ENCODE measurements around the gene UBE2D1.

DNA sequence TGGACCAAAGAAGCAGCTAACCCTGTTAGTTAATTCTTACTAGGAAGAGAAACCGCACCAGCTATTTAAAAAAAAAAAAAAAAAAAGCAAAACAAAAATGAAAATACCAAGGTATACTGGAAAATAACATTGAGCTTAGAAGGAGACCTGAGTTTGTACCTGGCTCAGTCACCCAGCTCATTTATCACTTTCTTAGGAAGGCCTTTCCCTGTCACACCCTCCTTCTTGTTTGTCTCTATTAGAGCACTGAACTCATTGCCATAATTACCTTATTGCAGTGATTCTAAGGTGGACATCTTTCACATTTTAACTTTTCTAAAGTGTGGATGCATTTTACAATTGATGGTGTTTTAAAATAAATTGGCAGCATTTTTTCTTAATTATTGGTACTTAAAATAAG is 24.1 kb downstream of the UBE2D1 start:
- no peak for TF ChIP-seq EZH2 (IDR thresholded peaks at IDR 0.05; ENCODE audit: low read depth, low read length, severe bottlenecking)
- no peak for TF ChIP-seq SIN3A (conservative IDR thresholded peaks at IDR 0.05 in 1 of 2, IDR thresholded peaks at IDR 0.05 in 1 of 2; ENCODE audit: low read depth in 1 of 2, low read length in 2 of 2)
- TF ChIP-seq CBX8 (IDR thresholded peaks at IDR 0.05; ENCODE audit: borderline replicate concordance, low read depth, low read length) = no peak
- TF ChIP-seq TCF12 (IDR thresholded peaks at IDR 0.05; ENCODE audit: low read depth, low read length) = no peak
- TF ChIP-seq, protein P1, sequence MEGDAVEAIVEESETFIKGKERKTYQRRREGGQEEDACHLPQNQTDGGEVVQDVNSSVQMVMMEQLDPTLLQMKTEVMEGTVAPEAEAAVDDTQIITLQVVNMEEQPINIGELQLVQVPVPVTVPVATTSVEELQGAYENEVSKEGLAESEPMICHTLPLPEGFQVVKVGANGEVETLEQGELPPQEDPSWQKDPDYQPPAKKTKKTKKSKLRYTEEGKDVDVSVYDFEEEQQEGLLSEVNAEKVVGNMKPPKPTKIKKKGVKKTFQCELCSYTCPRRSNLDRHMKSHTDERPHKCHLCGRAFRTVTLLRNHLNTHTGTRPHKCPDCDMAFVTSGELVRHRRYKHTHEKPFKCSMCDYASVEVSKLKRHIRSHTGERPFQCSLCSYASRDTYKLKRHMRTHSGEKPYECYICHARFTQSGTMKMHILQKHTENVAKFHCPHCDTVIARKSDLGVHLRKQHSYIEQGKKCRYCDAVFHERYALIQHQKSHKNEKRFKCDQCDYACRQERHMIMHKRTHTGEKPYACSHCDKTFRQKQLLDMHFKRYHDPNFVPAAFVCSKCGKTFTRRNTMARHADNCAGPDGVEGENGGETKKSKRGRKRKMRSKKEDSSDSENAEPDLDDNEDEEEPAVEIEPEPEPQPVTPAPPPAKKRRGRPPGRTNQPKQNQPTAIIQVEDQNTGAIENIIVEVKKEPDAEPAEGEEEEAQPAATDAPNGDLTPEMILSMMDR (IDR thresholded peaks at IDR 0.05; ENCODE audit: control extremely low read depth in 1 of 3, insufficient read depth in 1 of 3, low read depth in 1 of 3, low read length in 3 of 3) = no peak
- no peak for TF ChIP-seq POLR2AphosphoS5 (IDR thresholded peaks at IDR 0.05; ENCODE audit: low read depth, low read length)
- no peak for TF ChIP-seq SP1 (IDR thresholded peaks at IDR 0.05; ENCODE audit: low read depth, low read length)
- TF ChIP-seq, protein P2, sequence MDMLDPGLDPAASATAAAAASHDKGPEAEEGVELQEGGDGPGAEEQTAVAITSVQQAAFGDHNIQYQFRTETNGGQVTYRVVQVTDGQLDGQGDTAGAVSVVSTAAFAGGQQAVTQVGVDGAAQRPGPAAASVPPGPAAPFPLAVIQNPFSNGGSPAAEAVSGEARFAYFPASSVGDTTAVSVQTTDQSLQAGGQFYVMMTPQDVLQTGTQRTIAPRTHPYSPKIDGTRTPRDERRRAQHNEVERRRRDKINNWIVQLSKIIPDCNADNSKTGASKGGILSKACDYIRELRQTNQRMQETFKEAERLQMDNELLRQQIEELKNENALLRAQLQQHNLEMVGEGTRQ (IDR thresholded peaks at IDR 0.05; ENCODE audit: low read length) = no peak
- TF ChIP-seq ZNF274 (IDR thresholded peaks at IDR 0.05; ENCODE audit: borderline replicate concordance, extremely low read depth, low read length) = no peak
- no peak for TF ChIP-seq SRF (IDR thresholded peaks at IDR 0.05; ENCODE audit: low read depth, low read length)

Data from H1 (cell line).